Panc1 (cell line): ENCODE measurements around the gene NFKBIL1. TPM values are rescaled to one million over a fixed set of nuclear protein-coding genes. Genes with fewer than 3 reads are reported as not detected.

ENCODE experiments used
- ATAC-seq: fragments of 200-7000 bp; cut with Tn5 transposase; 2 replicates; pipeline ENCODE4 v1.9.1; 2020; ENCODE audit warnings: mild to moderate bottlenecking, moderate library complexity
- BruUV-seq: library from RNA; stranded (reverse); fragments of 400-500 nt; replicated peaks from 2 replicates; lab custom pipeline; 2021; lab: Mats Ljungman, UMichigan
- CTCF ChIA-PET: fragments of 300-600 bp; sonication (Branson Sonifier 250); formaldehyde crosslinking; loops from one replicate; lab custom pipeline; 2022; ENCODE audit warnings: antibody characterized with exemption; lab: Charles Lee
- POLR2A ChIA-PET: fragments of 300-600 bp; sonication (Branson Sonifier 250); formaldehyde crosslinking; loops from one replicate; lab custom pipeline; 2022; ENCODE audit warnings: antibody characterized with exemption; lab: Charles Lee
- DNase-seq: peaks from one replicate; pipeline ENCODE4 v3.0.0-alpha.2; 2010; ENCODE audit warnings: low read depth, low spot score
- H3K27ac ChIP-seq: 2 replicates; pipeline ENCODE4 v1.5.1; 2011; ENCODE audit warnings: mild to moderate bottlenecking, low read length, inconsistent platforms
- H3K27me3 ChIP-seq: fragments of 200-500 bp; sonication (Bioruptor generic); 2 replicates; pipeline ENCODE4 v1.6.0; 2014; ENCODE audit warnings: low read length, inconsistent platforms; ENCODE audit not compliant: control insufficient read depth, insufficient read depth
- H3K36me3 ChIP-seq: fragments of 200-500 bp; sonication (Bioruptor generic); 2 replicates; pipeline ENCODE4 v1.5.1; 2014; ENCODE audit warnings: inconsistent platforms, mild to moderate bottlenecking, low read length, moderate library complexity; ENCODE audit not compliant: control insufficient read depth, insufficient read depth
- H3K4me1 ChIP-seq: 2 replicates; pipeline ENCODE4 v1.5.1; 2011; ENCODE audit warnings: inconsistent platforms, mild to moderate bottlenecking, low read length, moderate library complexity; ENCODE audit not compliant: control insufficient read depth, insufficient read depth
- H3K4me3 ChIP-seq, 2 experiments: 2 replicates each; pipeline ENCODE4 v1.5.1; 2011 to 2012; ENCODE audit warnings: low read depth in 2 of 2, low read length in 2 of 2, mild to moderate bottlenecking in 2 of 2, inconsistent platforms in 1 of 2, moderate library complexity in 1 of 2
- H3K9me3 ChIP-seq: fragments of 200-500 bp; sonication (Bioruptor generic); 2 replicates; pipeline ENCODE4 v1.5.1; 2014; ENCODE audit warnings: low read depth, mild to moderate bottlenecking, inconsistent platforms, low read length, moderate library complexity; ENCODE audit not compliant: control insufficient read depth, insufficient read depth
- POLR2AphosphoS5 ChIP-seq: IDR thresholded peaks from 2 replicates; pipeline ENCODE4 v1.6.1; 2012; ENCODE audit warnings: mild to moderate bottlenecking, low read depth, low read length, moderate library complexity
- SIN3A ChIP-seq: IDR thresholded peaks from 2 replicates; pipeline ENCODE4 v1.6.1; 2012; ENCODE audit warnings: low read depth, mild to moderate bottlenecking, low read length, moderate library complexity, borderline replicate concordance; ENCODE audit not compliant: insufficient read depth
- TCF7L2 ChIP-seq: IDR thresholded peaks from 2 replicates; pipeline ENCODE4 v1.6.1; 2011; ENCODE audit warnings: mild to moderate bottlenecking, low read depth, low read length, inconsistent platforms
- in situ Hi-C: cut with HindIII; loops from 2 replicates; pipeline ENCODE4 v1.10.0; 2016; ENCODE audit warnings: low sequenced_read_pairs, low pct_unique_long_range_greater_than_20kb
- intact Hi-C: fragments of 100-400 bp; cut with micrococcal nuclease; formaldehyde crosslinking; loops from one replicate; pipeline ENCODE4 v1.10.0; 2022; ENCODE audit not compliant: unreplicated experiment
- total RNA-seq: library from RNA; stranded (reverse); gene quantifications from one replicate; pipeline ENCODE4 v1.2.1, GENCODE V29; 2021; ENCODE audit not compliant: unreplicated experiment
- TF ChIP-seq, protein P1 (sequence below): fragments of 450-650 bp; IDR thresholded peaks from 2 replicates; pipeline ENCODE4 v1.5.1; 2017; ENCODE audit warnings: mild to moderate bottlenecking
- TF ChIP-seq, protein P2 (sequence below), 2 experiments: IDR thresholded peaks; 2 replicates each; pipeline ENCODE4 v1.6.1; 2011 to 2012; ENCODE audit warnings: low read depth in 2 of 2, control low read depth in 1 of 2, low read length in 1 of 2, mild to moderate bottlenecking in 1 of 2, moderate library complexity in 1 of 2; ENCODE audit not compliant: insufficient read depth in 1 of 2

The NFKBIL1 gene
- total RNA-seq, 1 experiment from 2014 or later, result 27.9 TPM

DNA sequence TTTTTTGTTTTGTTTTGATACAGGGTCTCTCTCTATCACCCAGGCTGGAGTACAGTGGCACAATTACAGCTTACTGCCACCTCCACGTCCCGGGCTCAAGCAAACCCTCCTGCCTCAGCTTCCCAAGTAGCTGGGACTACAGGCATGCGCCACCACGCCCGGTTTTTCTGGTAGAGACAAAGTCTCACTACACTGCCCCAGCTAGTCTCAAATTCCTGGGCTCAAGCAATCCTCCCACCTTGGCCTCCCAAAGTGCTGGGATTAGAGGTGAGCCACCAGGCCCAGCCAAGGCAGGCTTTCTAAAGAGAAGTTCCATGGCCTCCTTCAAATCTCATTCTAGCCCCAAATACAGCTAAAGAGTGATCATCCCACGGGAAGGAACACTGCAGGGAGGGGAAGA is 13.4 kb upstream of the NFKBIL1 start:
- H3K4me3 ChIP-seq, result no peak overlapping the region
- ChIA-PET POLR2A (interaction anchor here (0.7 kb wide), 1 partner anchor 9 kb away, joined by 13 read pairs; no protein-coding TSS in a partner anchor), CTCF (no interaction called here)
- BruUV-seq, result no TSS peak
- H3K27me3 ChIP-seq, result no peaks in the 10 kb centered on the region
- peaks cover 49% of the 10 kb centered on the region for H3K36me3 ChIP-seq
- ATAC-seq, result no peak
- intact Hi-C loops (no loop called here), in situ Hi-C loops (no loop called here)
- peaks cover 9% of the 10 kb centered on the region for H3K4me1 ChIP-seq
- H3K9me3 ChIP-seq, result no peaks in the 10 kb centered on the region
- no peak for TF ChIP-seq POLR2AphosphoS5
- no peak for TF ChIP-seq SIN3A
- TF ChIP-seq, protein P1, sequence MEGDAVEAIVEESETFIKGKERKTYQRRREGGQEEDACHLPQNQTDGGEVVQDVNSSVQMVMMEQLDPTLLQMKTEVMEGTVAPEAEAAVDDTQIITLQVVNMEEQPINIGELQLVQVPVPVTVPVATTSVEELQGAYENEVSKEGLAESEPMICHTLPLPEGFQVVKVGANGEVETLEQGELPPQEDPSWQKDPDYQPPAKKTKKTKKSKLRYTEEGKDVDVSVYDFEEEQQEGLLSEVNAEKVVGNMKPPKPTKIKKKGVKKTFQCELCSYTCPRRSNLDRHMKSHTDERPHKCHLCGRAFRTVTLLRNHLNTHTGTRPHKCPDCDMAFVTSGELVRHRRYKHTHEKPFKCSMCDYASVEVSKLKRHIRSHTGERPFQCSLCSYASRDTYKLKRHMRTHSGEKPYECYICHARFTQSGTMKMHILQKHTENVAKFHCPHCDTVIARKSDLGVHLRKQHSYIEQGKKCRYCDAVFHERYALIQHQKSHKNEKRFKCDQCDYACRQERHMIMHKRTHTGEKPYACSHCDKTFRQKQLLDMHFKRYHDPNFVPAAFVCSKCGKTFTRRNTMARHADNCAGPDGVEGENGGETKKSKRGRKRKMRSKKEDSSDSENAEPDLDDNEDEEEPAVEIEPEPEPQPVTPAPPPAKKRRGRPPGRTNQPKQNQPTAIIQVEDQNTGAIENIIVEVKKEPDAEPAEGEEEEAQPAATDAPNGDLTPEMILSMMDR, result no peak
- TF ChIP-seq TCF7L2, result no peak
- TF ChIP-seq, protein P2, sequence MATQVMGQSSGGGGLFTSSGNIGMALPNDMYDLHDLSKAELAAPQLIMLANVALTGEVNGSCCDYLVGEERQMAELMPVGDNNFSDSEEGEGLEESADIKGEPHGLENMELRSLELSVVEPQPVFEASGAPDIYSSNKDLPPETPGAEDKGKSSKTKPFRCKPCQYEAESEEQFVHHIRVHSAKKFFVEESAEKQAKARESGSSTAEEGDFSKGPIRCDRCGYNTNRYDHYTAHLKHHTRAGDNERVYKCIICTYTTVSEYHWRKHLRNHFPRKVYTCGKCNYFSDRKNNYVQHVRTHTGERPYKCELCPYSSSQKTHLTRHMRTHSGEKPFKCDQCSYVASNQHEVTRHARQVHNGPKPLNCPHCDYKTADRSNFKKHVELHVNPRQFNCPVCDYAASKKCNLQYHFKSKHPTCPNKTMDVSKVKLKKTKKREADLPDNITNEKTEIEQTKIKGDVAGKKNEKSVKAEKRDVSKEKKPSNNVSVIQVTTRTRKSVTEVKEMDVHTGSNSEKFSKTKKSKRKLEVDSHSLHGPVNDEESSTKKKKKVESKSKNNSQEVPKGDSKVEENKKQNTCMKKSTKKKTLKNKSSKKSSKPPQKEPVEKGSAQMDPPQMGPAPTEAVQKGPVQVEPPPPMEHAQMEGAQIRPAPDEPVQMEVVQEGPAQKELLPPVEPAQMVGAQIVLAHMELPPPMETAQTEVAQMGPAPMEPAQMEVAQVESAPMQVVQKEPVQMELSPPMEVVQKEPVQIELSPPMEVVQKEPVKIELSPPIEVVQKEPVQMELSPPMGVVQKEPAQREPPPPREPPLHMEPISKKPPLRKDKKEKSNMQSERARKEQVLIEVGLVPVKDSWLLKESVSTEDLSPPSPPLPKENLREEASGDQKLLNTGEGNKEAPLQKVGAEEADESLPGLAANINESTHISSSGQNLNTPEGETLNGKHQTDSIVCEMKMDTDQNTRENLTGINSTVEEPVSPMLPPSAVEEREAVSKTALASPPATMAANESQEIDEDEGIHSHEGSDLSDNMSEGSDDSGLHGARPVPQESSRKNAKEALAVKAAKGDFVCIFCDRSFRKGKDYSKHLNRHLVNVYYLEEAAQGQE (IDR thresholded peaks at IDR 0.05; ENCODE audit: insufficient read depth in 1 of 2, low read depth in 2 of 2, low read length in 1 of 2), result no peak
- no peak for DNase-seq
- H3K27ac ChIP-seq, result no peak overlapping the region

DNA sequence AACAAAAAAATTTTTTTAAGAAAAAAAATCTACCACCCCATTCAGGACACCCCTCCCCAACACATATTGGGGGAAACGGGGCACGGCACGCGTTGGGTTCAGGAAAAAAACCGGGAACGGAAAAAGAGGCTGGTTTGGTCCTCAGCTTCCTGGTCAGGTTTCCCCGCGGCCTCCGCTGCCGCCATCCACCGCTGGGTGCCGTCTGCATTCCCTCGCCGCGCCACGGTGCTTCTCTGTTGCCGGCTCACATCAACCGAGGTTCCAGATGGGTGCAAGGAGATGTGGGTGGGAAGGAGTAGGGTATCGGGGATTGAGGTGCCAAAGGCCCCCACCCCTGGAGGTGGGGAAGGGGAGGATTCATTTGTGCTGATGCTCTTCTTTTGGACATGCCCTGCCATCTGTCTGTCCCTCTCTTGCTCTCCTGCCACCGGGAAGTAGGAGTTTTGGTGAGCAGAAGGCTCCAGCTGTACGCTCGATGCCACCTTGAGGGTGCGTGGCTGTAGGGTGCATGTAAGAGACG is 12.8 kb upstream of the NFKBIL1 start:
- no TSS peak for BruUV-seq
- Histone ChIP-seq H3K27ac (no peak overlapping the region), H3K36me3 (peaks cover 52% of the 10 kb centered on the region), H3K9me3 (no peaks in the 10 kb centered on the region), H3K27me3 (no peaks in the 10 kb centered on the region), H3K4me1 (peaks cover 11% of the 10 kb centered on the region), H3K4me3 (no peak overlapping the region)
- ChIA-PET CTCF (no interaction called here), POLR2A (no interaction called here)
- DNase-seq (no peak), ATAC-seq (no peak)
- intact Hi-C loops, result no loop called here
- TF ChIP-seq, protein P2 (IDR thresholded peaks at IDR 0.05; ENCODE audit: insufficient read depth in 1 of 2, low read depth in 2 of 2, low read length in 1 of 2), result no peak
- TF ChIP-seq TCF7L2 (no peak), SIN3A (no peak), POLR2AphosphoS5 (no peak)
- TF ChIP-seq, protein P1, result no peak
- in situ Hi-C loops, result no loop called here
